CD4-positive, alpha-beta T cell treated with Interleukin-17A for 4 hours (primary cell): ENCODE data around the gene EHMT1.
A peak's percentile ranks its signal among the peaks of the same experiment; 100 is the strongest.
"Not testable (repeated sequence)": the region's sequence is repeated elsewhere in the genome, so short reads cannot be mapped to it uniquely, and the experiment has no call there.

Source experiments
- DNase-seq: peaks from one replicate; pipeline ENCODE4 v3.0.0-alpha.2; 2020; ENCODE audit warnings: mixed read lengths

EHMT1 gene

DNA sequence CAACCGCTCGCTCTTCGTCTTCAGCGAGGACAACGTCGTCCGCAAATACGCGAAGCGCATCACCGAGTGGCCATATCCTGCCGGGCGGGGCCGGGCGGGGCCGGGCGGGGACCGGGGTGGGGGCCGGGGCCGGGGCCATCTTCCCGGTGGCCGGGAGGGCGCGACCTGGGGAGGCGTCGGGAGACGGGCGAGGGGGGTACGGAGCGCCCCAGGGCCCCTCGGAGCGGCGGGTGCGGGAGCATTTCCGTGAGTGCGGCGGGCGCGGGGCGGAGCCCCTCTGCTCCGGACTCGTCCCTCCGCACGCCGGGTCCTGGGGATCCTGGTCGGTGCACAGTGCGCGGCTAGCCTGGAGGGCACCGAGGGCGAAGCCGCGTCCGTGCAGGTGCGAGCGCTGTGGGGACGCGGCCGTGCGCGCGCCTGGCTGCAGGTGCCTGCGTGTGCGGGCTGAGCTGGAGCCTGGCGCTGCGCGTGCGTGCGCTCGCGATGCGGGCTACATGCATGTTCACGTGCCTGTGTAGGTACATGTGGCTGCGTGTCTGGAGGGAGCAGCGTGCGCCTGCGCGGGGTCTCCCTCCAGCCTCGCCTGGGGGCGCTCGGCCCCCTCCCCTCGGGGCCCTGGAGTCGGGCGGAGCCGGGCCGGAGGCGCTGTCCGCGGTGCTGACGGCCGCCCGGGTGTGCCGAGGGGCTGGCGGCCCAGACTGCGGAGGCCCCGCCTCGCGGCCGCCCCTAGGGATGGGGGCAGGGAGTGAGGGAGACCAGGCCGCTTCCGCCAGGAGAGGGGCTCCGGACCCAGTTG, 259.5 kb downstream of the EHMT1 start:
- peak; percentile 14 for DNase-seq

GRCh38 chr9:137879052-137879451, 260.2 kb downstream of the EHMT1 start:
- DNase-seq: no peak

- no peak for DNase-seq
Observed at GRCh38 chr9:137879566-137880150, 260.9 kb downstream of the EHMT1 start.

DNA sequence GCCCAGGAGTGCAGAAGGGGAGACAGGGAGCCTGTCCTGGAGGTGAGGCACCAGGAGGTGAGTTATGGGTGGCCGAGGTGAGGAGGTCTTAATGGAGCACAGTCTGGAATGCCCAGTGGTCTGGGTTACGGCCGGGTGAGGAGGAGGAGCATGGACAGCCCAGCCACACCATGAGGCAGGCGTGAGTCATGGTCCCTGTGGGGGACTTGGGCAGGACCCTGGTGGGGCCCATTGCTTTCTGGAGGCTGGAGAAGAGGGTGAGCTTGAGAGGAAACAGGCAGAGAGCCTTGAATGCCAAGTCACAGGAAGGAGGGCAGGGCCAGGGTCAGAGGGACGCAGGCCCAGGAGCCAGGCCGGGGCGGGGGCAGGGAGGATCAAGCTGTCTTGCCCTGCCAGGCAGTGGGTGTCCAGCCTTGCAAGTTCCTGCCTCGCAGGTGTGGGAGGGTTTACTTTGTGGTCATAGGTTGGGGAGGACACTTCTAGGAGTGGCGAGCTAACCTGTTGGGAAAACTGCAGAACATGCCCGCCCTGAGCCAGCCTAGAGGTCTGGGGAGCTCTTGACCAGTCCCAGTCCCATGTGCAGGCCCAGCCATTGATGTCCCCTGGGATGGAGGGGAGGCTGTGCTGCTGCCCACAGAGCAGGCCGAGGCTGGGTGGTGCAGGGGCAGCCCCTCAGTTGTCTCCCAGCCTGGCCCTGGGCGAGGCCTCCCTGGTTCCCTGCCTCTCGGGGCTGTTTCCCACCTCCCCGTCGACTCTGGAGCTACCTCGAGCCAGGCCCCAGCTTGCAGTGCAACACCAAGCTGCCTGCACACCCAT, 261.6 kb downstream of the EHMT1 start:
- no peak for DNase-seq

DNA sequence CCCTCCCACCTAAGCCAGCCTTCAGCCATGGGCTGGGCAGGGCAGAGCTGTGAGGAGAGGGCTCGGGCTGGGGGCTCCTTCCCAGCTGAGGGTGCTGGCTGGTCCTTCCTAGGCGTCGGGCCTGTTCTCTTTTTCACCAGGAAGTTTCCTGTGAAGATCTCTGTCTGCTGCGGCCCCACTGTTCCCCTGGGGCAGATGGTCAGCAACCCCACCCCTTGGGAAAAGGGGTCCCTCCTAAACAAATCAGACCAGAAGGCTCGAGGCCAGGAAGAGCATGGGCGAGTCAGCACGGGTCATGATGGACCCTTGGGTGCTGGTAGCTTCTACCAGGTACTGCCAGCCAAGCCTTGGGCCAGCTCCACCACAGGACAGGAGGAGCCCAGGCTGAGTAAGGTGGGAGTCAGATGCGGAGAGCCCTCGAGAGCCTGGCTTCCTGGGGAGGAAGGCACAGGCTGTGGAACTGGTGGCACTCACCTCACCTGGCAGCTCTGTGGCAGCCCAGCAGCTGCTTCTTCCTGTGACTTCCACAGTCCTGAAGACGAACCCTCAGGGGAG, 262.2 kb downstream of the EHMT1 start:
- no peak for DNase-seq

GRCh38 chr9:137881591-137882505, 263.0 kb downstream of the EHMT1 start:
- no peak for DNase-seq

DNA sequence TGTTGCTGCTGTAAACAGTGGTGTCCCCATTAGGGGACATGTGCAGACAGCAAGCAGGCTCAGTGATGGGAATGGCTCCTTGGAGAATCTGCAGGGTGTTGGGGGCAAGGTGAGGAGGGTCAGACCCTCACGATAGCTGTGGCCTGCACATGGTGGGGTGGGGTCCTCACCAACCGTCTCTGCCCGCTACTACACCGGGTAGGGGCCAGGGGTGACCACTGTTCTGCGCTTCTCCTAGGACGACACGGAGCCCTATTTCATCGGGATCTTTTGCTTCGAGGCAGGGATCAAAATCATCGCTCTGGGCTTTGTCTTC, 263.7 kb downstream of the EHMT1 start:
- no peak for DNase-seq

DNA sequence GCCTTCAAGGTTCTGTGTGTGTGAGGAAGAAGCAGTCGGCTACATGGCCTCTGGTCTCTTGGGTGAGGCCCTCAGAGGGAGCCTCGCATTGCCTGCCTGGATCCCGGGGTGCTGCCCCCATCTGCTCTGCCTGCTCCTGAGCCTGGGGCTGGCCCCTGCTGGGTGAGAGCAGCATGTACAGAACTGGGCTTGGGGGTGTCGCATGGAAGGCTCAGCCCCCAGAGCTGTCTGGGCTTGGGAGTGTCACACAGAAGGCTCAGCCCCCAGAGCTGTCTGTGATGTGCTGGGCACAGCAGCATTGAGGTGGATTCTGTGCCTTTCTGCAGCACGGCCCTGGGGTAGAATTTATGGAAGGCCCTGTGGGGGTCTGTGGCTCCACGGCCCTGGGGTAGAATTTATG, 265.2 kb downstream of the EHMT1 start:
- DNase-seq: not testable (repeated sequence)

GRCh38 chr9:137884547-137884946, 265.7 kb downstream of the EHMT1 start:
- DNase-seq: not testable (repeated sequence)

DNA sequence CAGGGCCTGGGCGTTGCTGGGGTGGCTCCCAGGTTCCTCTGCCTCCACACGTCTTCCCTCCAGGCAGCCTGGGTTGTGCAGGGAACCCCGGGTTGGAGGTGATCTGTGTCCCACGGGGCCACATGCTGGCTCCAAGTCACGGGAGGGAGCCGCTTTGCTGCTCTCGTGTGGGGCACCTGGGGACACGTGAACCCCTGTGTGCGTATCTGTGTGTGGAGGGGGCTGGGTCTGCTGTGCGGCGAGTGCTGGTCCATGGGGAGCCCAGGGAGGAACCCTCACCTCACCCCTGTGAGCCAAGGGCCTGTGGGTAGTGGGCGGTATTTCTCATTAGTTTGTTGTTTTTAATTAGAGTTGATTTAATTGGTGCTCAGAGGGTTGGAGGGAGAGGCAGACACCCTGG, 266.3 kb downstream of the EHMT1 start:
- DNase-seq: not testable (repeated sequence)
